Hepatocyte (in vitro differentiated cells): Measurements from ENCODE around the gene FAM120B. TPM values are rescaled to one million over a fixed set of nuclear protein-coding genes. Genes with fewer than 3 reads are reported as not detected.

ENCODE experiments used
- DNase-seq: peaks from one replicate; pipeline ENCODE4 v3.0.0-alpha.2; 2016; ENCODE audit warnings: low spot score
- H2AFZ ChIP-seq: fragments of 200-600 bp; sonication (generic); 2 replicates; pipeline ENCODE4 v1.6.0; 2016; ENCODE audit warnings: antibody characterized with exemption, mild to moderate bottlenecking
- H3K27ac ChIP-seq: fragments of 200-600 bp; sonication (generic); 2 replicates; pipeline ENCODE4 v1.5.1; 2016; ENCODE audit warnings: mild to moderate bottlenecking
- H3K27me3 ChIP-seq: fragments of 200-600 bp; sonication (generic); 2 replicates; pipeline ENCODE4 v1.6.1; 2016
- H3K36me3 ChIP-seq: fragments of 200-600 bp; sonication (generic); replicated peaks from 2 replicates; pipeline ENCODE4 v1.5.1; 2016; ENCODE audit warnings: low read depth; ENCODE audit not compliant: insufficient read depth
- H3K4me1 ChIP-seq: fragments of 200-600 bp; sonication (generic); 2 replicates; pipeline ENCODE4 v1.5.1; 2016; ENCODE audit warnings: mild to moderate bottlenecking, moderate library complexity; ENCODE audit not compliant: insufficient read depth
- H3K4me2 ChIP-seq: fragments of 200-600 bp; sonication (generic); 2 replicates; pipeline ENCODE4 v1.6.0; 2016
- H3K4me3 ChIP-seq: fragments of 200-600 bp; sonication (generic); 2 replicates; pipeline ENCODE4 v1.5.1; 2016; ENCODE audit warnings: mild to moderate bottlenecking
- H3K79me2 ChIP-seq: fragments of 200-600 bp; sonication (generic); 2 replicates; pipeline ENCODE4 v1.6.0; 2017; ENCODE audit warnings: mild to moderate bottlenecking
- H3K9me2 ChIP-seq: fragments of 200-600 bp; sonication (generic); replicated peaks from 2 replicates; pipeline ENCODE4 v1.6.0; 2017; ENCODE audit warnings: mild to moderate bottlenecking; ENCODE audit not compliant: insufficient read depth
- H3K9me3 ChIP-seq: fragments of 200-600 bp; sonication (generic); 2 replicates; pipeline ENCODE4 v1.5.1; 2016; ENCODE audit warnings: low read depth, mild to moderate bottlenecking
- H4K20me1 ChIP-seq: fragments of 200-600 bp; sonication (generic); 2 replicates; pipeline ENCODE4 v1.6.0; 2016; ENCODE audit warnings: mild to moderate bottlenecking; ENCODE audit not compliant: insufficient read depth, poor library complexity, severe bottlenecking
- EZH2 ChIP-seq: fragments of 200-600 bp; sonication (generic); IDR thresholded peaks from 2 replicates; pipeline ENCODE4 v1.6.1; 2016; ENCODE audit warnings: antibody characterized with exemption, mild to moderate bottlenecking, borderline replicate concordance
- EZH2phosphoT487 ChIP-seq: fragments of 200-600 bp; sonication (generic); IDR thresholded peaks from one replicate; pipeline ENCODE4 v1.6.1; 2018; ENCODE audit warnings: antibody characterized with exemption, mild to moderate bottlenecking, low read depth, moderate library complexity; ENCODE audit not compliant: unreplicated experiment, severe bottlenecking
- WGBS: methylation state at CpG from one replicate; pipeline ENCODE4 v1.1.6; 2016; ENCODE audit warnings: low lambda C conversion rate; ENCODE audit errors: missing lambda C conversion rate; 5-methylcytosine and 5-hydroxymethylcytosine counted together
- polyA plus RNA-seq: library from polyadenylated mRNA; unstranded; fragments of >200 nt; fragmentation: Nextera tagmentation; extraction: Ambion mirVana; gene quantifications from 2 replicates; pipeline ENCODE4 v1.2.1, GENCODE V29; 2016
- total RNA-seq: library from RNA; depleted of rRNA; stranded (reverse); fragments of >200 nt; gene quantifications from 2 replicates; pipeline ENCODE4 v1.2.3, GENCODE V29; 2014
- TF ChIP-seq, protein P1 (sequence below): fragments of 200-600 bp; sonication (generic); IDR thresholded peaks from 2 replicates; pipeline ENCODE4 v1.5.1; 2016; ENCODE audit warnings: antibody characterized with exemption, mild to moderate bottlenecking; ENCODE audit not compliant: poor library complexity

FAM120B gene
- total and polyA plus RNA-seq, 2 experiments from 2014 or later: 16.0 to 25.8 TPM

GRCh38 chr6:170273191-170273590 lies 33.4 kb upstream of the FAM120B start:
- no peak for DNase-seq
- H3K36me3 ChIP-seq: no peaks in the 10 kb centered on the region
- H2AFZ ChIP-seq: no peak overlapping the region
- H3K9me3 ChIP-seq: no peaks in the 10 kb centered on the region
- H3K4me1 ChIP-seq: peaks cover 10% of the 10 kb centered on the region
- H3K4me2 ChIP-seq: no peak overlapping the region
- H4K20me1 ChIP-seq: no peaks in the 10 kb centered on the region
- H3K4me3 ChIP-seq: no peak overlapping the region
- no peaks in the 10 kb centered on the region for H3K79me2 ChIP-seq
- TF ChIP-seq, protein P1, sequence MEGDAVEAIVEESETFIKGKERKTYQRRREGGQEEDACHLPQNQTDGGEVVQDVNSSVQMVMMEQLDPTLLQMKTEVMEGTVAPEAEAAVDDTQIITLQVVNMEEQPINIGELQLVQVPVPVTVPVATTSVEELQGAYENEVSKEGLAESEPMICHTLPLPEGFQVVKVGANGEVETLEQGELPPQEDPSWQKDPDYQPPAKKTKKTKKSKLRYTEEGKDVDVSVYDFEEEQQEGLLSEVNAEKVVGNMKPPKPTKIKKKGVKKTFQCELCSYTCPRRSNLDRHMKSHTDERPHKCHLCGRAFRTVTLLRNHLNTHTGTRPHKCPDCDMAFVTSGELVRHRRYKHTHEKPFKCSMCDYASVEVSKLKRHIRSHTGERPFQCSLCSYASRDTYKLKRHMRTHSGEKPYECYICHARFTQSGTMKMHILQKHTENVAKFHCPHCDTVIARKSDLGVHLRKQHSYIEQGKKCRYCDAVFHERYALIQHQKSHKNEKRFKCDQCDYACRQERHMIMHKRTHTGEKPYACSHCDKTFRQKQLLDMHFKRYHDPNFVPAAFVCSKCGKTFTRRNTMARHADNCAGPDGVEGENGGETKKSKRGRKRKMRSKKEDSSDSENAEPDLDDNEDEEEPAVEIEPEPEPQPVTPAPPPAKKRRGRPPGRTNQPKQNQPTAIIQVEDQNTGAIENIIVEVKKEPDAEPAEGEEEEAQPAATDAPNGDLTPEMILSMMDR: no peak
- TF ChIP-seq EZH2phosphoT487: no peak
- TF ChIP-seq EZH2: no peak
- no peak overlapping the region for H3K27ac ChIP-seq
- H3K9me2 ChIP-seq: no peaks in the 10 kb centered on the region
- WGBS: 95% methylated on average over 21 of the region's 23 CpGs
- no peaks in the 10 kb centered on the region for H3K27me3 ChIP-seq

DNA sequence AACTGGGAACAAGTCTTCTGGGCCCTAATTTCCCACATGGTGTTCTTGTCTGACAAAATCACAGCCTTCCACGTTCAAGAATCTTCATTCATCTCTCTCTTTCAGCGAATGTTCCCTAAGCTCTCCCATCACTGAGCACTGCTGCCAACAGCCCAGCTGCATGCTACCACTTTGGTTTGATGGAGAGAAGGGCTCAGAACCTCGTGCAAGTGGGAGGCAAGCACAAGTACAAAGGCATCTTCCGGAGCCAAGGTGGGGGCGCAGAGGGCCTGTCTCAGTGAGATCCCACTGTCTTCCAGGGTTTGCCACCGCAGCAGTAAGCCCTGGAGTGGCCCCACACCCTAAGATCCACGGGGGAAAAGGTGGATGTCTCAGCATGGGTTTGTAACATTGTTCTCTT lies 32.9 kb upstream of the FAM120B start:
- H2AFZ ChIP-seq: no peak overlapping the region
- H3K4me2 ChIP-seq: no peak overlapping the region
- no peaks in the 10 kb centered on the region for H4K20me1 ChIP-seq
- H3K9me3 ChIP-seq: no peaks in the 10 kb centered on the region
- H3K4me3 ChIP-seq: no peak overlapping the region
- TF ChIP-seq EZH2 (no peak), EZH2phosphoT487 (no peak)
- TF ChIP-seq, protein P1: no peak
- no peak for DNase-seq
- H3K79me2 ChIP-seq: no peaks in the 10 kb centered on the region
- no peaks in the 10 kb centered on the region for H3K27me3 ChIP-seq
- H3K27ac ChIP-seq: no peak overlapping the region
- 86% methylated on average over 7 of the region's 7 CpGs for WGBS
- no peaks in the 10 kb centered on the region for H3K36me3 ChIP-seq
- H3K4me1 ChIP-seq: peaks cover 10% of the 10 kb centered on the region
- H3K9me2 ChIP-seq: no peaks in the 10 kb centered on the region

GRCh38 chr6:170274713-170275560 lies 31.6 kb upstream of the FAM120B start:
- H3K4me1 ChIP-seq: peaks cover 5% of the 10 kb centered on the region
- no peaks in the 10 kb centered on the region for H3K79me2 ChIP-seq
- TF ChIP-seq EZH2phosphoT487: no peak
- no peak for TF ChIP-seq EZH2
- TF ChIP-seq, protein P1: no peak
- no peak overlapping the region for H2AFZ ChIP-seq
- H3K9me2 ChIP-seq: no peaks in the 10 kb centered on the region
- H3K4me2 ChIP-seq: no peak overlapping the region
- H3K27ac ChIP-seq: no peak overlapping the region
- no peak for DNase-seq
- H3K4me3 ChIP-seq: no peak overlapping the region
- 89% methylated on average over 36 of the region's 36 CpGs for WGBS
- H3K27me3 ChIP-seq: no peaks in the 10 kb centered on the region
- no peaks in the 10 kb centered on the region for H3K36me3 ChIP-seq
- H3K9me3 ChIP-seq: no peaks in the 10 kb centered on the region
- no peaks in the 10 kb centered on the region for H4K20me1 ChIP-seq
